AG04449 (cell line): Measurements from ENCODE around the gene NCOA3.

ENCODE experiments used
- CTCF ChIA-PET: fragments of 350-600 bp; formaldehyde crosslinking; extraction: SDS; loops from one replicate; lab custom pipeline; 2021; ENCODE audit warnings: antibody characterized with exemption; lab: Yijun Ruan, JAX
- POLR2A ChIA-PET: fragments of 400-600, 350-600 bp; formaldehyde crosslinking; extraction: SDS; loops from one replicate; lab custom pipeline; 2020; ENCODE audit warnings: antibody characterized with exemption, inconsistent platforms; lab: Yijun Ruan, JAX
- DNase-seq: peaks from one replicate; pipeline ENCODE4 v3.0.0-alpha.2; 2010; ENCODE audit warnings: low read depth, low spot score
- H3K4me3 ChIP-seq: 2 replicates; pipeline ENCODE4 v1.5.1; 2011; ENCODE audit warnings: low read depth, mild to moderate bottlenecking, control low read depth, low read length
- CTCF ChIP-seq: IDR thresholded peaks from one replicate; pipeline ENCODE4 v1.5.1; 2011; ENCODE audit warnings: mild to moderate bottlenecking, moderate library complexity, low read length, control low read depth, inconsistent platforms; ENCODE audit not compliant: insufficient read depth; ENCODE audit errors: missing control alignments

Gene NCOA3

GRCh38 chr20:47676219-47676721 is 174.6 kb downstream of the NCOA3 start:
- H3K4me3 ChIP-seq: no peak overlapping the region
- TF ChIP-seq CTCF: no peak
- ChIA-PET POLR2A (no interaction called here), CTCF (interaction anchor here (0.8 to 10.5 kb wide), 8 partner anchors 11 to 952 kb away, joined by 3 to 235 read pairs (median 12); no protein-coding TSS in a partner anchor)
- DNase-seq: no peak

- ChIA-PET CTCF (interaction anchor here (0.9 to 10.5 kb wide), 19 partner anchors 8 to 953 kb away, joined by 3 to 235 read pairs (median 4); no protein-coding TSS in a partner anchor), POLR2A (interaction anchor here (0.7 kb wide), 1 partner anchor 169 kb away, joined by 3 read pairs; no protein-coding TSS in a partner anchor)
- no peak for DNase-seq
- TF ChIP-seq CTCF: no peak
- H3K4me3 ChIP-seq: no peak overlapping the region
Observed at GRCh38 chr20:47676912-47677634, 175.4 kb downstream of the NCOA3 start.

- POLR2A ChIA-PET: interaction anchor here (0.7 kb wide), 1 partner anchor 169 kb away, joined by 3 read pairs; no protein-coding TSS in a partner anchor
- CTCF ChIA-PET: interaction anchor here (0.6 to 10.5 kb wide), 28 partner anchors 8 to 952 kb away, joined by 3 to 235 read pairs (median 4); no protein-coding TSS in a partner anchor
- DNase-seq: no peak
- no peak overlapping the region for H3K4me3 ChIP-seq
- peak; percentile 83 for TF ChIP-seq CTCF
Observed at GRCh38 chr20:47677635-47678453, 176.2 kb downstream of the NCOA3 start.

- POLR2A ChIA-PET: no interaction called here
Observed at GRCh38 chr20:47678536-47678935, 176.8 kb downstream of the NCOA3 start.

GRCh38 chr20:47679462-47679861 is 177.8 kb downstream of the NCOA3 start:
- ChIA-PET CTCF (interaction anchor here (1.0 to 10.5 kb wide), 6 partner anchors 10 to 942 kb away, joined by 3 to 235 read pairs (median 26); no protein-coding TSS in a partner anchor), POLR2A (no interaction called here)
- no peak overlapping the region for H3K4me3 ChIP-seq
- no peak for TF ChIP-seq CTCF
- DNase-seq: no peak

More at GRCh38 chr20:47678536-47678935, 176.8 kb downstream of the NCOA3 start:
- TF ChIP-seq CTCF: no peak
- no peak overlapping the region for H3K4me3 ChIP-seq
- CTCF ChIA-PET: interaction anchor here (0.6 to 10.5 kb wide), 25 partner anchors 9 to 952 kb away, joined by 3 to 235 read pairs (median 4); no protein-coding TSS in a partner anchor
- DNase-seq: no peak
